GM19035 (cell line): ENCODE data around the gene DNAJC25.

Source experiments
- ATAC-seq: cut with Tn5 transposase; IDR thresholded peaks from one replicate; pipeline ENCODE4 v1.9.1; 2021; ENCODE audit not compliant: unreplicated experiment

The DNAJC25 gene

GRCh38 chr9:111627260-111627963 is 3.7 kb upstream of the DNAJC25 start:
- no peak for ATAC-seq

GRCh38 chr9:111628411-111628810 is 2.7 kb upstream of the DNAJC25 start:
- ATAC-seq, result no peak

GRCh38 chr9:111630182-111630963 is 761 bp upstream of the DNAJC25 start:
- peak; percentile 28 for ATAC-seq

GRCh38 chr9:111630964-111631213 is 245 bp upstream of the DNAJC25 start:
- ATAC-seq, result no peak

- no peak for ATAC-seq
Observed at GRCh38 chr9:111632060-111632459, 926 bp downstream of the DNAJC25 start.

GRCh38 chr9:111632695-111633388 is 1.7 kb downstream of the DNAJC25 start:
- no peak for ATAC-seq

GRCh38 chr9:111633389-111633736 is 2.2 kb downstream of the DNAJC25 start:
- ATAC-seq, result no peak

- no peak for ATAC-seq
Observed at GRCh38 chr9:111634860-111635259, 3.7 kb downstream of the DNAJC25 start.

GRCh38 chr9:111637421-111637950 is 6.4 kb downstream of the DNAJC25 start:
- ATAC-seq, result no peak

- ATAC-seq, result no peak
Observed at GRCh38 chr9:111644195-111644772, 13.2 kb downstream of the DNAJC25 start.

GRCh38 chr9:111645806-111646205 is 14.7 kb downstream of the DNAJC25 start:
- ATAC-seq, result no peak

- ATAC-seq, result no peak
Observed at GRCh38 chr9:111646417-111646816, 15.3 kb downstream of the DNAJC25 start.

- ATAC-seq, result no peak
Observed at GRCh38 chr9:111648066-111648465, 16.9 kb downstream of the DNAJC25 start.

GRCh38 chr9:111649016-111649415 is 17.9 kb downstream of the DNAJC25 start:
- ATAC-seq, result no peak

GRCh38 chr9:111657051-111657450 is 25.9 kb downstream of the DNAJC25 start:
- no peak for ATAC-seq

GRCh38 chr9:111658943-111659342 is 27.8 kb downstream of the DNAJC25 start:
- no peak for ATAC-seq

- no peak for ATAC-seq
Observed at GRCh38 chr9:111659691-111660090, 28.6 kb downstream of the DNAJC25 start.

GRCh38 chr9:111661150-111661801 is 30.1 kb downstream of the DNAJC25 start, which contains the start of gene GNG10:
GNG10 (plus strand) TSS chr9:111661605; CDS start chr9:111661635, 30 bp downstream.
- ATAC-seq, result peak; percentile 87

GRCh38 chr9:111661802-111662521 is 30.8 kb downstream of the DNAJC25 start:
- ATAC-seq, result peak; percentile 36

- no peak for ATAC-seq
Observed at GRCh38 chr9:111662576-111663300, 31.6 kb downstream of the DNAJC25 start.
